PC-3 (cell line): Measurements from ENCODE around the gene AMFR. TPM values are rescaled to one million over a fixed set of nuclear protein-coding genes. Genes with fewer than 3 reads are reported as not detected.
A peak's percentile ranks its signal among the peaks of the same experiment; 100 is the strongest.

Experiments used
- ATAC-seq: fragments of 200-7000 bp; cut with Tn5 transposase; 2 replicates; pipeline ENCODE4 v1.9.1; 2020; ENCODE audit warnings: mild to moderate bottlenecking, moderate library complexity
- Bru-seq: library from RNA; stranded (reverse); fragments of 400-500 nt; gene quantifications from one replicate; lab custom pipeline; 2021; lab: Mats Ljungman, UMichigan
- BruChase-seq, 2 experiments: library from RNA; stranded (reverse); fragments of 400-500 nt; gene quantifications; one replicate each; lab custom pipeline; 2021; lab: Mats Ljungman, UMichigan
- BruUV-seq: library from RNA; stranded (reverse); fragments of 400-500 nt; replicated peaks from 2 replicates; lab custom pipeline; 2021; lab: Mats Ljungman, UMichigan
- CTCF ChIA-PET: fragments of 300-600 bp; sonication (Branson Sonifier 250); formaldehyde crosslinking; loops from one replicate; lab custom pipeline; 2022; ENCODE audit warnings: antibody characterized with exemption; lab: Charles Lee
- POLR2A ChIA-PET: fragments of 300-600 bp; sonication (Branson Sonifier 250); formaldehyde crosslinking; loops from one replicate; lab custom pipeline; 2022; ENCODE audit warnings: antibody characterized with exemption; ENCODE audit not compliant: unreplicated experiment; lab: Charles Lee
- DNase-seq: peaks from one replicate; pipeline ENCODE4 v3.0.0-alpha.2; 2015
- H2AFZ ChIP-seq: fragments of 300-600 bp; sonication (generic); 2 replicates; pipeline ENCODE4 v1.6.0; 2016; ENCODE audit warnings: antibody characterized with exemption, low read length
- H3F3A ChIP-seq: fragments of 300-600 bp; sonication (generic); one replicate; pipeline ENCODE4 v1.6.0; 2017; ENCODE audit warnings: antibody characterized with exemption, low read length, control low read depth, mild to moderate bottlenecking; ENCODE audit not compliant: unreplicated experiment
- H3K27ac ChIP-seq: fragments of 300-600 bp; sonication (generic); 2 replicates; pipeline ENCODE4 v1.5.1; 2016; ENCODE audit warnings: mild to moderate bottlenecking, low read length
- H3K27me3 ChIP-seq: fragments of 300-600 bp; sonication (generic); 2 replicates; pipeline ENCODE4 v1.6.1; 2016; ENCODE audit warnings: low read length, mixed read lengths
- H3K36me3 ChIP-seq: fragments of 300-600 bp; sonication (generic); 2 replicates; pipeline ENCODE4 v1.6.1; 2016; ENCODE audit warnings: low read depth, mixed run types, low read length, mixed read lengths
- H3K4me1 ChIP-seq: fragments of 300-600 bp; sonication (generic); 2 replicates; pipeline ENCODE4 v1.5.1; 2016; ENCODE audit warnings: low read length; ENCODE audit not compliant: insufficient read depth
- H3K4me2 ChIP-seq: fragments of 300-600 bp; sonication (generic); 2 replicates; pipeline ENCODE4 v1.6.0; 2016; ENCODE audit warnings: low read length
- H3K4me3 ChIP-seq: fragments of 300-600 bp; sonication (generic); 2 replicates; pipeline ENCODE4 v1.5.1; 2016; ENCODE audit warnings: mild to moderate bottlenecking, low read length, mixed read lengths
- H3K79me2 ChIP-seq: fragments of 300-600 bp; sonication (generic); 2 replicates; pipeline ENCODE4 v1.6.1; 2017; ENCODE audit warnings: low read length, mixed read lengths
- H3K9ac ChIP-seq: fragments of 300-600 bp; sonication (generic); 2 replicates; pipeline ENCODE4 v1.6.0; 2016; ENCODE audit warnings: mild to moderate bottlenecking, low read length
- H3K9me2 ChIP-seq: fragments of 300-600 bp; sonication (generic); replicated peaks from 2 replicates; pipeline ENCODE4 v1.6.1; 2016; ENCODE audit warnings: mixed run types, low read length, mixed read lengths
- H3K9me3 ChIP-seq: fragments of 300-600 bp; sonication (generic); 2 replicates; pipeline ENCODE4 v1.6.1; 2016; ENCODE audit warnings: low read length, mixed read lengths
- H4K20me1 ChIP-seq: fragments of 300-600 bp; sonication (generic); 2 replicates; pipeline ENCODE4 v1.6.1; 2016; ENCODE audit warnings: low read length, mixed read lengths
- CTCF ChIP-seq: fragments of 300-600 bp; sonication (generic); conservative IDR thresholded peaks from 2 replicates; pipeline ENCODE4 v1.5.1; 2017; ENCODE audit warnings: antibody characterized with exemption, low read depth, mild to moderate bottlenecking, low read length
- EZH2 ChIP-seq: fragments of 300-600 bp; sonication (generic); IDR thresholded peaks from one replicate; pipeline ENCODE4 v1.6.1; 2017; ENCODE audit warnings: antibody characterized with exemption, mild to moderate bottlenecking, low read length; ENCODE audit not compliant: unreplicated experiment
- EZH2phosphoT487 ChIP-seq: fragments of 300-600 bp; sonication (generic); IDR thresholded peaks from 2 replicates; pipeline ENCODE4 v1.6.1; 2018; ENCODE audit warnings: mild to moderate bottlenecking, antibody characterized with exemption, low read length, borderline replicate concordance
- intact Hi-C: fragments of 100-400 bp; cut with micrococcal nuclease; formaldehyde crosslinking; loops from 2 replicates; pipeline ENCODE4 v1.9.0; 2023
- long read RNA-seq: library from polyadenylated mRNA; unstranded; transcript quantifications from one replicate; pipeline ENCODE4 v2.0.0, GENCODE V29; 2021; ENCODE audit not compliant: unreplicated experiment
- total RNA-seq: library from RNA; depleted of rRNA; stranded (reverse); fragments of >200 nt; gene quantifications from 2 replicates; pipeline ENCODE4 v1.2.3, GENCODE V29; 2014; rRNA removed

The AMFR gene
- total RNA-seq: 98.9 and 107 TPM in 2 replicates
- percentile 71 among the genes with signal in this experiment for Bru-seq, nascent RNA
- BruChase-seq, experiment 1, labeled RNA remaining after a 6-hour chase: percentile 74 among the genes with signal in this experiment
- BruChase-seq, experiment 2, labeled RNA remaining after a 2-hour chase: percentile 74 among the genes with signal in this experiment
- long read RNA-seq, transcript AMFR-208 (1 exons, 1,844 nt): minor isoform, 14 of 162 reads
- long read RNA-seq, transcript AMFR-201 (14 exons, 3,600 nt): major isoform, 128 of 162 reads
- long read RNA-seq, partial matches to known transcripts: 5 of 162 reads
- long read RNA-seq, other reads (novel, unspliced or antisense): 10 of 162 reads

- no TSS peak for BruUV-seq
- peaks cover 29% of the 10 kb centered on the region for H3K4me1 ChIP-seq
- peak within 1 kb of the TSS; percentile 87 for H3K4me2 ChIP-seq
- H3K36me3 ChIP-seq: no peaks in the 10 kb centered on the region; the same call in 1 of the 2 replicates
- DNase-seq: peak; percentile 82
- H3K9me3 ChIP-seq: no peaks in the 10 kb centered on the region
- H2AFZ ChIP-seq: peak within 1 kb of the TSS; percentile 75
- ChIA-PET CTCF (no interaction called here), POLR2A (no interaction called here)
- peaks cover 3% of the 10 kb centered on the region for H3F3A ChIP-seq
- H3K4me3 ChIP-seq: peak within 1 kb of the TSS; percentile 69
- intact Hi-C loops: no loop called here
- TF ChIP-seq EZH2phosphoT487 (no peak), CTCF (no peak), EZH2 (no peak)
- no peak within 1 kb of the TSS for H3K27ac ChIP-seq
- H3K9me2 ChIP-seq: no peaks in the 10 kb centered on the region
- H3K27me3 ChIP-seq: no peaks in the 10 kb centered on the region
- peak; percentile 96 for ATAC-seq
- peak within 1 kb of the TSS; percentile 77 for H3K9ac ChIP-seq
- peaks cover 46% of the 10 kb centered on the region for H3K79me2 ChIP-seq
- H4K20me1 ChIP-seq: peaks cover 15% of the 10 kb centered on the region; the same call in 1 of the 2 replicates
Measured at GRCh38 chr16:56425439-56425832, at the start of gene AMFR. TSS of gene AMFR (minus strand) at chr16:56425545. CDS start at chr16:56425327, 218 bp downstream.

GRCh38 chr16:56470666-56471065 lies 45.3 kb upstream of the AMFR start:
- Histone ChIP-seq H3K36me3 (peaks cover 54% of the 10 kb centered on the region), H3K9me2 (no peaks in the 10 kb centered on the region), H3K79me2 (no peaks in the 10 kb centered on the region), H3K9ac (no peak overlapping the region), H3K9me3 (no peaks in the 10 kb centered on the region), H4K20me1 (peaks cover 4% of the 10 kb centered on the region; the same call in 1 of the 2 replicates), H3F3A (peaks cover 5% of the 10 kb centered on the region), H3K4me2 (peak overlapping the region; percentile 70), H2AFZ (no peak overlapping the region), H3K27me3 (no peaks in the 10 kb centered on the region), H3K4me3 (peak overlapping the region; percentile 42; the same call in 1 of the 2 replicates), H3K4me1 (peaks cover 22% of the 10 kb centered on the region), H3K27ac (peak overlapping the region; percentile 57)
- ATAC-seq (no peak), DNase-seq (no peak)
- ChIA-PET CTCF (no interaction called here), POLR2A (no interaction called here)
- BruUV-seq: no TSS peak
- intact Hi-C loops: no loop called here
- no peak for TF ChIP-seq EZH2phosphoT487
- TF ChIP-seq EZH2: no peak
- TF ChIP-seq CTCF: no peak

GRCh38 chr16:56470232-56470631 lies 44.9 kb upstream of the AMFR start:
- Histone ChIP-seq H3K9me2 (no peaks in the 10 kb centered on the region), H3K27ac (peak overlapping the region; percentile 66), H3F3A (peaks cover 5% of the 10 kb centered on the region), H3K27me3 (no peaks in the 10 kb centered on the region), H3K4me1 (peaks cover 22% of the 10 kb centered on the region), H3K4me2 (peak overlapping the region; percentile 70), H3K9ac (no peak overlapping the region), H3K79me2 (no peaks in the 10 kb centered on the region), H2AFZ (no peak overlapping the region), H3K36me3 (peaks cover 52% of the 10 kb centered on the region), H3K9me3 (no peaks in the 10 kb centered on the region), H3K4me3 (peak overlapping the region; percentile 42; the same call in 1 of the 2 replicates), H4K20me1 (peaks cover 4% of the 10 kb centered on the region; the same call in 1 of the 2 replicates)
- ATAC-seq: peak; percentile 88
- no peak for TF ChIP-seq EZH2phosphoT487
- no peak for TF ChIP-seq EZH2
- no peak for TF ChIP-seq CTCF
- CTCF ChIA-PET: no interaction called here
- POLR2A ChIA-PET: no interaction called here
- intact Hi-C loops: no loop called here
- DNase-seq: peak; percentile 89
- BruUV-seq: no TSS peak
